Measurements from ENCODE around the gene HASPIN. TPM values are rescaled to one million over a fixed set of nuclear protein-coding genes. Genes with fewer than 3 reads are reported as not detected.

The HASPIN gene
- total and polyA plus RNA-seq, 9 of the 15 experiments (the other 6 are each of a cell fraction or from before 2014, with no cell fraction given) = 0.81 to 13.5 (median 9.9) TPM

DNA sequence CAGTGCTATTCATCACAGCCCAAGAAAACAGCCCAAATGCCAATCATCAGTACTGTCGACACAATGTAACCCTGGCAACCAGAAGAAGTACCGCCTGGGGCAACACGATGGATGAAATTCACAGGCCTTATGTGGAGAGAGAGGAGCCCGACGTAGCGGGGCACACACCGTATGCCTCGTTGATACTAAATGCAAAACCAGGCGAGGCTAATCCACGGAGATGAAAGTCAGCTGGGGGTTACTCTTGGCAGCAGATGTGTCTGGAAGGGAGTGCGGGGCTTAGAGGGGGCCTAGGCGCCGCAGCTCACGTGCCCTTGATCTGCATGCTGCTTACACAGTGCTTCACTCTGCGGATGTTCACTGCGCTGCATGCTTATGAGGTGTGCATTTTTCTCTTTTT lies 47.4 kb downstream of the HASPIN start (continued):
- no peak for TF ChIP-seq YY1 (IDR thresholded peaks at IDR 0.05; ENCODE audit: borderline replicate concordance in 1 of 3, control insufficient read depth in 1 of 3, extremely low read depth in 1 of 3, insufficient read depth in 3 of 3, insufficient read length in 1 of 3, insufficient replicate concordance in 2 of 3, low read depth in 1 of 3, low read length in 2 of 3)
- no peak for TF ChIP-seq ARHGAP35 (IDR thresholded peaks at IDR 0.05; ENCODE audit: partially characterized antibody)
- no peak for TF ChIP-seq TAF7 (tag; IDR thresholded peaks at IDR 0.05)
- no peak for TF ChIP-seq MAFF (IDR thresholded peaks at IDR 0.05; ENCODE audit: low read length)

DNA sequence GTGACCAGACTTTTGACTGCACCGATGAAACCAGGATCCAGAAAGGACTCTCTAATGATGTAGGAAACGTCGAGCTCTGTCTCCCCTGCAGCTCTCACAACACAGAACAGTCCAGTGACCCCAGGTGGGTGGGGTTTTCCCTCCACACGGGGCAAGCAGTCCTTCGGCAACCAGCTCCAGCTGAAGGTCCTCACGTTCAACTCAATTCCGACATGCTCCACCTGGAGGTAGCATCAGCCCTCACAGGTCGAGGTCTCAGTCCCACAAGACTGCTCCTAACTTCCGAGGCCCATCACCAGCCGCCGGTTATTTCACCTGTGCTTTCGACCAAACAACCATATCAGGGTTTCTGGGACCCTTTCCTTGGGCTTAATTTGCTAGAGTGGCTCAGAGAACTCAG lies 49.1 kb downstream of the HASPIN start:
- BruUV-seq (replicated peaks) = no TSS peak
- TF ChIP-seq SMARCA4 (IDR thresholded peaks at IDR 0.05) = no peak
- no peak for TF ChIP-seq ZFP30 (CRISPR knock-in tag; IDR thresholded peaks at IDR 0.05; ENCODE audit: borderline replicate concordance)
- no peak for TF ChIP-seq RBM17 (IDR thresholded peaks at IDR 0.05; ENCODE audit: borderline replicate concordance, low read depth, low read length)
- TF ChIP-seq, protein P1, sequence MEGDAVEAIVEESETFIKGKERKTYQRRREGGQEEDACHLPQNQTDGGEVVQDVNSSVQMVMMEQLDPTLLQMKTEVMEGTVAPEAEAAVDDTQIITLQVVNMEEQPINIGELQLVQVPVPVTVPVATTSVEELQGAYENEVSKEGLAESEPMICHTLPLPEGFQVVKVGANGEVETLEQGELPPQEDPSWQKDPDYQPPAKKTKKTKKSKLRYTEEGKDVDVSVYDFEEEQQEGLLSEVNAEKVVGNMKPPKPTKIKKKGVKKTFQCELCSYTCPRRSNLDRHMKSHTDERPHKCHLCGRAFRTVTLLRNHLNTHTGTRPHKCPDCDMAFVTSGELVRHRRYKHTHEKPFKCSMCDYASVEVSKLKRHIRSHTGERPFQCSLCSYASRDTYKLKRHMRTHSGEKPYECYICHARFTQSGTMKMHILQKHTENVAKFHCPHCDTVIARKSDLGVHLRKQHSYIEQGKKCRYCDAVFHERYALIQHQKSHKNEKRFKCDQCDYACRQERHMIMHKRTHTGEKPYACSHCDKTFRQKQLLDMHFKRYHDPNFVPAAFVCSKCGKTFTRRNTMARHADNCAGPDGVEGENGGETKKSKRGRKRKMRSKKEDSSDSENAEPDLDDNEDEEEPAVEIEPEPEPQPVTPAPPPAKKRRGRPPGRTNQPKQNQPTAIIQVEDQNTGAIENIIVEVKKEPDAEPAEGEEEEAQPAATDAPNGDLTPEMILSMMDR (IDR thresholded peaks at IDR 0.05 in 2 of 3, conservative IDR thresholded peaks at IDR 0.05 in 1 of 3; ENCODE audit: insufficient read depth in 2 of 3, low read depth in 1 of 3, low read length in 3 of 3) = 0 out of 6 replicates have a peak, but pooled peaks of 1 of the 3 experiments have one; percentile 12
- no peak for TF ChIP-seq ZNF282 (CRISPR knock-in tag; IDR thresholded peaks at IDR 0.05)
- H3K27me3 ChIP-seq (ENCODE audit: control insufficient read depth in 2 of 2, insufficient read depth in 2 of 2, low read length in 2 of 2) = no peaks in the 10 kb centered on the region
- DNase-seq (ENCODE audit: extremely low read depth in 1 of 4, low spot score in 3 of 4) = no peak
- FAIRE-seq = no peak
- no peak overlapping the region for H3K4me2 ChIP-seq (ENCODE audit: insufficient read depth, low read length)
- no peak overlapping the region; a peak in 1 of 4 replicates for H3K9ac ChIP-seq (ENCODE audit: insufficient read depth in 1 of 2, low read depth in 2 of 2, low read length in 2 of 2)
- H3K4me3 ChIP-seq = no peak overlapping the region
- intact Hi-C loops (cut with micrococcal nuclease) (no loop called here), in situ Hi-C loops (cut with MboI) (no loop called here)
- H3K36me3 ChIP-seq (ENCODE audit: control insufficient read depth, insufficient read depth, low read length) = no peaks in the 10 kb centered on the region
- CTCF ChIA-PET (ENCODE audit: low intra/inter-chr PET ratio) = no interaction called here
- WGBS (ENCODE audit: insufficient coverage, low coverage, missing lambda C conversion rate) = 30% methylated on average over 9 of the region's 12 CpGs
- H3K9me3 ChIP-seq (replicated peaks; ENCODE audit: control insufficient read depth, insufficient read depth, low read depth, low read length) = no peaks in the 10 kb centered on the region
- no peaks in the 10 kb centered on the region for H3K79me2 ChIP-seq (ENCODE audit: control insufficient read depth, insufficient read depth, low read length)
- no peak overlapping the region for H2AFZ ChIP-seq (ENCODE audit: low read depth, low read length)
- H4K20me1 ChIP-seq (replicated peaks; ENCODE audit: control insufficient read depth, insufficient read depth, low read length) = no peaks in the 10 kb centered on the region
- no peak for ATAC-seq
- no peaks in the 10 kb centered on the region for H3K9me1 ChIP-seq (ENCODE audit: control insufficient read depth, insufficient read depth, low read length)
- no peak overlapping the region for H3K27ac ChIP-seq (ENCODE audit: extremely low read depth, low read depth, low read length)
- no peaks in the 10 kb centered on the region; a peak in 1 of 5 replicates for H3K4me1 ChIP-seq (replicated peaks in 1 of 2; ENCODE audit: control insufficient read depth in 2 of 2, insufficient read depth in 2 of 2, low read length in 2 of 2)
- POLR2A ChIA-PET = no interaction called here
